NCI-H69 (cell line): Measurements from ENCODE around the gene FLAD1.
A peak's percentile ranks its signal among the peaks of the same experiment; 100 is the strongest.

Source experiments
- DNase-seq: peaks from one replicate; lab custom pipeline; 2025; lab: John Stamatoyannopoulos, UW

The FLAD1 gene

GRCh38 chr1:154990276-154990675 is 7.1 kb downstream of the FLAD1 start:
- no peak for DNase-seq

- DNase-seq, result peak; percentile 58
Observed at GRCh38 chr1:154992721-154993571, 9.8 kb downstream of the FLAD1 start.

- no peak for DNase-seq
Observed at GRCh38 chr1:154993572-154994268, 10.6 kb downstream of the FLAD1 start, which contains the start of gene LENEP. Gene LENEP, plus strand, starts transcription at chr1:154993586. Its CDS starts 22 bp downstream, at chr1:154993608.

DNA sequence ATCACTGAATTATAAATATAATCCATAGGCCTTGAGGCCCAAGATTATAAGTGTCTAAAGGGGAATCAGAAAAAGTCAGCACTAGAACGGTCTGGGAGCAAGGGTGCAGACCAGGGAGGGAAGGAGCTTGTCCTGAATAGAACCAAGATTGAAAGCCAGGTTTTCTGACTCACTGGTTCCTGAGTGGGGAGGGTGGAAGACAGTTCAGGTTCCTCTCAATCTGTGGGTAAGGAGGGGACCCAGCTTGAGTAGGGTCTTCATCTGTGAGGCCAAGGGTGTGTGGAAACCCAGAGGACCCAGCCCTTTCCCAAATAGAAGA is 11.1 kb downstream of the FLAD1 start:
- DNase-seq, result no peak

DNA sequence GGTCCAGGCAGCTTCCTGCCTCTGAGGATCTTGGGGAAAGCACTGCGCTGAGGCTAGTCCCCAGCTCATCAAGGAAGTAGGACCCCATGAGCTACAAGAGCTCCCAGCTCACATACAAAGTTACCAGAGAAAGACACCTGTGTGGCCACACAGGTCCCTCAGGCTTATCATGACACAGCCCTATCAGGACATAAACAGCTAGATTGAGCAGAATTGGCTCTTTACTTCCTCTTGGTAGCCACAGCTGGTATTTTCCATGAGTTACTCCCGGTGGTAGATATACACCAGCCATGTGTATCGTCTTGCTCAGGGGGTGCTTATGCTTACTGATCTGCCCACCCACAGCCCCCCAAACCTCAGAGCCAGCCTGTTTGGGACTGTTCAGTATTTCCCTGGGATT is 11.4 kb downstream of the FLAD1 start:
- no peak for DNase-seq

GRCh38 chr1:154995301-154995983 is 12.3 kb downstream of the FLAD1 start:
- peak; percentile 45 for DNase-seq

- DNase-seq, result no peak
Observed at GRCh38 chr1:154996966-154997701, 14.0 kb downstream of the FLAD1 start.

DNA sequence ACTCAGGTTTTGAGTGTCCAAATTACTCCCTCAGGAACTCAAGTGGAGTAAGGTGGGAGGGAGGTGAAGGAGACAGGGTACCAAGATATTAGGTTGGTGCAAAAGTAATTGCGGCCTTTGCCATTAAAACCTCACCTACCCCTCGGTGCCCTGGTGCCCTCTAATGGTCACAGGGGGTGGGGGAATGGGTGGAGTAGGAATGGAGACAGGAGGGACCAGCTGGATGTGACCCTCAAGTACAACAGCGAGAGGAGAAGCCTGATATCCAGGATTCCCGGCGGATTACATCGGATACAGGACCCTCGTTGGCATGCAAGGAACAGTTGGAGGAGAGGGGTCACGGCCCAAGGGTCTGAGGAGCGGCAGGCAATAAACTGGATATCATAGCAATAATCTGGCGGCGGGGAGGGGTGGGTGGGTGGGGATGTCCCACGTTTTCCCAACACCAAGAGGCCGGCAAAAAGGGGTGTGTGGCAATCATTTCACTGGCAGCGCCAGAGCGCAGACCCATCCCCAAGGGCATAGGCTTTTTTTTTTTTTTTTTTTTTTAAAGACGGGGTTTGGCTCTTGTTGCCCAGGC is 15.1 kb downstream of the FLAD1 start:
- no peak for DNase-seq

DNA sequence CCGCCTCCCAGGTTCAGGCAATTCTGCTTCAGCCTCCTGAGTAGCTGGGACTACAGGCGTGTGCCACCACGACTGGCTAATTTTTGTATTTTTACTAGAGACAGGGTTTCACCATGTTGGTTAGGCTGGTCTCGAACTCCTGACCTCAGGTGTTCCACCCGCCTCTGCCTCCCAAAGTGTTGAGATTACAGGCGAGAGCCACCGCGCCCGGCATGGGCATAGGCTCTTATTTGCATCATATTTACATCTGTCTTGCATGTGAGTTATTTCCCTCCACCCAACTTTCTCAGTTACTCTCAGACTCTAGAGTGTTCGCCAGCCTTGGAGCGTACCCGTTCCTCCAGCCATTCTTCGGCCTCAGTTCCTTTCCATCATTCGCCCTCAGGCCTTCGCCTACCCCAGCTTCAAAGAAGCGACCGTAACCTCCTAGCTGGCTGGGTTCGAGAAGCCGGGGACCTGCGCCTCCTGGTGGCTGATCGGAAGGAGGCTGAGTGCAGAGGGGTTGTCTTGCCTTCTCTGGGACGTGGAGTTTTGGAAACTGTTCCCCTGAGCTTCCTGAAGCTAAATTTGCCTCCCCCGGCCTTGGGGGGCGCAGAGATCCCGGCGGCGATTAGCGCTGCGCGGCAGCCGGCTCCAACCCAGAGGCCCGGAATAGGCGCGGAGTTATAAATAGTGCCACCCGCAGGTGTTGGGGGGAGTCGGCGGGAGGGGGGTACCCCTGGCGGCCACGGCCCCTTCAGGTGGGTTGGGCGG is 15.8 kb downstream of the FLAD1 start:
- peak; percentile 84 for DNase-seq

- DNase-seq, result peak; percentile 85
Observed at GRCh38 chr1:154999571-155000410, 16.6 kb downstream of the FLAD1 start.

DNA sequence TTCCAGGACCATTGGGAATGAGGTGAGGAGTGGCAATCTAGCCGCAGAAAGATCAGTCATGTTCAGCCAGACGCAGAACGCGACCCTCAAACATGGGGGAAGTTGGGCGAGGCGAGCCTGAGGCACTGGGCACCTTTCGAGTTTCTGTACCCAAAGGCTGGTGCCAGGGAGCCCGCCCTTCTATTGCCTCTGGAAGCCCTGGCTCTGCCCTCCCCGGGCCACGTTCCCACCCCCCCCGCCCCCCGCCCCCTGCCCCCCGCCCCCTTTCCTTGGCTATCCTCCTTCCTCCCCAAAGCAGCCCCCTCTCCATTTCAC is 17.2 kb downstream of the FLAD1 start:
- DNase-seq, result no peak

DNA sequence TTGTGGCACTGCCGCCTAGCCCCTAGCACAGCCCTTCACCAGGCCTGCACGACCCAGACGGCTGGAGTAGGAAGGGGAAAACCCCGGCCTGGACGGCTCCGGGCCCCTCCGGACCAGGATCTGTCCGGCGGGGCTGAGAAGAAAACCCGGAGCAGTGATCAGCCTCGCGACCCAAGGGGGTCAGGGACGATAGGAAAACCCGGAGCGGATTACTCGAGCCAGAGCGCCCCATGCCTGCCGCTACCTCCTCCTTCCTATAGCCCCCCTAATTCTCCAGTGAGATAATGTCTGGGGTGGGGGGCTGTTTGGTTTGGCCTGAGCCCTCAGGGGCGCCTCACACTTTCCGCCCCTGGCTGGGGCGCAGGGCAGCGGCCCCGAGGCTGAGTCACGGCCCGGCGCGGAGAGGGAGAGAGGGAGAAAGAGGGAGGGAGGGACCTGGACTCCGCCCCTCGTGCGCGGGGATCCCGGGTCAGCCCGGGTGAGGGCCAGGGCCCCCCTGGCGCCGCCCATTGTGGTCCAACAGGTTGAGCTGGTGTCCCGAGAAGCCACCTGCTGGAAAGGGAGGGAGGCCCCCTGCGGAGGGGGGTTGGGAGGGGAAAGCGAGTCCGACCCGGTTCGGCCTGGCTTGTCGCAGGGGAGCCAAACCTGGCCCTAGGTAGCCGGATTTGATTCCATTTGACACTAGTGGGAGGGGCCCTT is 17.7 kb downstream of the FLAD1 start:
- peak; percentile 97 for DNase-seq

DNA sequence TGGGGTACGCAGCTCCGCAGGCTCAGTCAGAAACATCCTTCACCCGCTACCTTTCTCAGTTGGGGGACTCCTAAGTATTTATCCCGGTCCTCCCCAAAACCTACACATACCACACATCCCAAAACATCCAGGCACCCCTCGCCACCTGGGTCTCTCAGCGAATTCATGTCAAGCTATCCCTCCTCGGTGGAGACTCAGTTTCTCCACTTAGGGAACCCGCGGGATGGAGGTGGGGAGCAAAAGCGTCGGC is 18.2 kb downstream of the FLAD1 start:
- DNase-seq, result no peak

GRCh38 chr1:155001675-155002463 is 18.7 kb downstream of the FLAD1 start:
- peak; percentile 100 for DNase-seq

DNA sequence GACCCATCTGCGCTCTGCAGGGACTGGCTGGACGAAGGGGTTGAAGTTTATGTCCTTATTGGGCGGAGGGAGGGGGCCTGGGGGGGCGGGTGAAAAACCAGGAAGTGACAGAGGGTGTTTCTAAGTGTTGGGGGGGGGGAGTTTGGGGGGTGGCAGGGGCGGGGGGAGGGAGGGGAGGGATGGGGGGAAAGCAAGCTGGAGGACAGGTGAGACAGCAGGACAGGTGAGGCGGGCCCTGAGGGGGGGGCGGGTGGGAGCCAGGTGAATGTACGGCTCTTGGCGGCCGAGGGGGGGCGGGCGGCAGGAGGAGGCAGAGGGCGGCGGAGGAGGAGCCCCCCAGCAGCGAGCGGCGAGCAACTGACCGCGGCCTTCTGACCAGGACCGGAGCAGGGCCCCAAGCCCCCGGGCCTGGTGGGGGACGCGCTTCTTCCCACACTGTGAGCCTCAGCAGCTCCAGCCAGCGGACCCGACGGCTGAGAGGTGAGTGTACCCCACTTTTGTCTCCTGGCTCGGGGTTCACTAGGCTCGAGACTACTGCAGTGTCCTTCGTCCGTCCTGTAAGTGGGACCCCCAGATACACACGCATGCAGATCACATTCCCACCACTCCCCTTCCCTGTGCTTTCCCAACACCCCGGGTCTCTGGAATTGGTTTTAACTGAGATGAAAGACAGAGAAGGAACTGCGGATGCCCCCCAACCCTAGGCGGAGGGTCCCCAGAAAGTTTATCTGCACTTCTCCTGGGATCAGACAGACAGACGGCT is 19.5 kb downstream of the FLAD1 start, which contains the start of gene ZBTB7B:
Gene ZBTB7B, plus strand, starts transcription at position 339 of the 763 bp plus-strand sequence. CDS start 11,859 bp downstream, outside the sequence.
- peak; percentile 68 for DNase-seq

- DNase-seq, result peak; percentile 82
Observed at GRCh38 chr1:155003227-155003765, 20.2 kb downstream of the FLAD1 start.

DNA sequence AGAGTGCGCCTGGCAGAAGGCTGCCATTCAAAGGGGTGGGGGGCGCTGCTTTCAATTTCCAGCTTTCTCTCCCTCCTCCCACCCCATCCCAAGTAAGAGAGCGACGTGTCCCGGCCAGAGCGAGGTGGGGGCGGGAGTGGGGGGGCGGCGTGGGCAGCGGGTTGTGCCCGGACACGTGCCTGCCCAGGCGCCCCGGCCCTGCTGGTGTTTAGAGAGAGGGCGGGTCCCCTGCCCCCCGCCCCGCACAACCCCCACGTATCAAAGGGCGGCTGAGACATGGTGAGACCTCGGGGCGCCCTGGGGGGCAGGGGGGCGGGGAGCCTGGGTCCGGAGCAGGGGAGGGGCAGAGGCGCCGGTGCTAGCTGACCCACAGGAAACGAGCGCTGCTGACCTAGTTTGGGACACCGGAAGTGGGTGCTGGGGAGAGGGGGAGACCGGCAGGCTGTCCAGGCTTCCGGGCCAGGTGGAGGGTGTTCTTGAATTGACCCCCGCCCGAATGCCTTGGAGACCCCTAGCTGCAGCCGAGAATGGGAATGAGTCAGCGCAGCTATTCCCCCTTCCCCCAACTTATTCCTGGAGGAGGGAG is 20.7 kb downstream of the FLAD1 start:
- DNase-seq, result peak; percentile 84
